ENCODE results near the gene TAF1C. TPM values are rescaled to one million over a fixed set of nuclear protein-coding genes. Genes with fewer than 3 reads are reported as not detected.

The TAF1C gene
- polyA plus RNA-seq, 1 of the 3 experiments (the other 2 are of a cell fraction): 49.3 TPM

GRCh38 chr16:84180519-84181140 is 6.2 kb downstream of the TAF1C start:
- Histone ChIP-seq H2AFZ (ENCODE audit: low read depth) (no peak overlapping the region), H3K9me2 (no peaks in the 10 kb centered on the region), H3K79me2 (ENCODE audit: insufficient read depth) (peaks cover 21% of the 10 kb centered on the region), H3K9me3 (no peaks in the 10 kb centered on the region), H3K4me3 (ENCODE audit: low read depth in 2 of 2, low read length in 1 of 2) (no peak overlapping the region), H3K27me3 (ENCODE audit: insufficient read depth) (no peaks in the 10 kb centered on the region), H3K27ac (ENCODE audit: low read depth in 2 of 2, low read length in 1 of 2) (no peak overlapping the region), H4K20me1 (ENCODE audit: insufficient read depth) (0 out of 2 replicates have a peak, but pooled peaks cover 5% of the 10 kb centered on the region), H3K4me1 (ENCODE audit: control insufficient read depth in 1 of 2, insufficient read depth in 2 of 2, low read depth in 1 of 2, low read length in 1 of 2) (peaks cover 0 to 9% of the 10 kb centered on the region in 2 experiments; a peak in 1 of 4 replicates), H3K36me3 (replicated peaks in 1 of 2; ENCODE audit: control insufficient read depth in 1 of 2, insufficient read depth in 2 of 2, low read length in 1 of 2) (peaks cover 0 to 65% of the 10 kb centered on the region in 2 experiments), H3K4me2 (no peak overlapping the region), H3F3A (replicated peaks; ENCODE audit: insufficient read depth) (no peaks in the 10 kb centered on the region), H3K9ac (no peak overlapping the region)
- 88% methylated on average over 17 of the region's 21 CpGs for WGBS (ENCODE audit: low lambda C conversion rate)
- no peak for TF ChIP-seq ELF1 (IDR thresholded peaks at IDR 0.05)
- TF ChIP-seq MAX (IDR thresholded peaks at IDR 0.05; ENCODE audit: low read depth): no peak
- TF ChIP-seq IRF3 (IDR thresholded peaks at IDR 0.05; ENCODE audit: low read depth, low read length): no peak
- TF ChIP-seq RXRA (IDR thresholded peaks at IDR 0.05; ENCODE audit: borderline replicate concordance, low read depth): no peak
- TF ChIP-seq REST (IDR thresholded peaks at IDR 0.05; ENCODE audit: low read depth, low read length): no peak
- no peak for TF ChIP-seq EP300 (IDR thresholded peaks at IDR 0.05; ENCODE audit: borderline replicate concordance in 1 of 2, low read depth in 1 of 2, low read length in 1 of 2)
- TF ChIP-seq SMC3 (IDR thresholded peaks at IDR 0.05; ENCODE audit: low read depth, low read length): no peak
- no peak for TF ChIP-seq PBX3 (IDR thresholded peaks at IDR 0.05)
- TF ChIP-seq FOXM1 (IDR thresholded peaks at IDR 0.05; ENCODE audit: low read depth): no peak
- TF ChIP-seq JUND (IDR thresholded peaks at IDR 0.05): no peak
- TF ChIP-seq ZBTB33 (IDR thresholded peaks at IDR 0.05; ENCODE audit: borderline replicate concordance, low read depth): no peak
- no peak for TF ChIP-seq MEF2A (IDR thresholded peaks at IDR 0.05; ENCODE audit: borderline replicate concordance, low read depth)
- TF ChIP-seq RAD21 (IDR thresholded peaks at IDR 0.05; ENCODE audit: low read length): no peak
- no peak for TF ChIP-seq CHD2 (IDR thresholded peaks at IDR 0.05; ENCODE audit: low read length, partially characterized antibody)
- TF ChIP-seq RFX5 (IDR thresholded peaks at IDR 0.05; ENCODE audit: low read length): no peak
- no peak for DNase-seq
- CTCF ChIA-PET: interaction anchor here (1.1 to 1.2 kb wide), 2 partner anchors 15 to 16 kb away, joined by 3 to 4 read pairs; no protein-coding TSS in a partner anchor
- POLR2A ChIA-PET: no interaction called here
